Lung (tissue), 12 donors: Measurements from ENCODE around the gene GBE1. TPM values are rescaled to one million over a fixed set of nuclear protein-coding genes. Genes with fewer than 3 reads are reported as not detected.

Source experiments
- ATAC-seq: fragments of 200-7000 bp; cut with Tn5 transposase; one replicate; pipeline ENCODE4 v1.9.1; 2020; ENCODE audit warnings: moderate number of reproducible peaks; ENCODE audit not compliant: insufficient read depth, low FRiP score
- DNase-seq, 3 donors: peaks; one replicate each; pipeline ENCODE4 v3.0.0-alpha.2; 2013 to 2017
- H3K27ac ChIP-seq, 2 donors: one replicate each; pipeline ENCODE4 v1.5.1; 2013; ENCODE audit warnings: mild to moderate bottlenecking in 2 of 2, moderate library complexity in 2 of 2, control low read depth in 1 of 2, inconsistent platforms in 1 of 2, low read depth in 1 of 2, low read length in 1 of 2
- H3K27me3 ChIP-seq, 3 donors: one replicate each; pipeline ENCODE4 v1.5.1; 2013; ENCODE audit warnings: low read length in 2 of 3; ENCODE audit not compliant: control insufficient read depth in 3 of 3, insufficient read depth in 3 of 3
- H3K36me3 ChIP-seq, 4 donors: one replicate each; pipeline ENCODE4 v1.5.1; 2013; ENCODE audit warnings: low read length in 4 of 4, mild to moderate bottlenecking in 1 of 4, moderate library complexity in 1 of 4; ENCODE audit not compliant: control insufficient read depth in 4 of 4, insufficient read depth in 4 of 4
- H3K4me1 ChIP-seq, 5 donors: one replicate each; pipeline ENCODE4 v1.5.1; 2013; ENCODE audit warnings: low read length in 5 of 5, mild to moderate bottlenecking in 2 of 5, moderate library complexity in 1 of 5; ENCODE audit not compliant: control insufficient read depth in 5 of 5, insufficient read depth in 5 of 5
- H3K4me3 ChIP-seq: one replicate; pipeline ENCODE4 v1.5.1; 2013; ENCODE audit warnings: mild to moderate bottlenecking, control low read depth, moderate library complexity
- H3K9ac ChIP-seq, 2 donors: one replicate each; pipeline ENCODE4 v1.5.1; 2013; ENCODE audit warnings: low read length in 2 of 2, control low read depth in 1 of 2; ENCODE audit not compliant: insufficient read depth in 1 of 2
- H3K9me3 ChIP-seq, 4 donors: one replicate each; pipeline ENCODE4 v1.5.1; 2013; ENCODE audit warnings: low read length in 3 of 4, mild to moderate bottlenecking in 1 of 4, moderate library complexity in 1 of 4; ENCODE audit not compliant: control insufficient read depth in 4 of 4, insufficient read depth in 3 of 4
- WGBS, 2 donors: extraction: QIAGEN DNeasy Blood & Tissue Kit; methylation state at CpG; one replicate each; pipeline ENCODE4 v1.1.7; 2013; 5-methylcytosine and 5-hydroxymethylcytosine counted together
- polyA plus RNA-seq, 2 donors: library from polyadenylated mRNA; stranded (reverse); fragments of 200-250 nt; gene quantifications; one replicate each; pipeline ENCODE4 v1.2.1, GENCODE V29; 2013
- total RNA-seq, 2 donors: library from RNA; depleted of rRNA in 1 of 2; stranded (reverse); fragments of >200 nt in 1 of 2; gene quantifications; one replicate each; pipeline ENCODE4 v1.2.1, GENCODE V29; 2014 to 2021
- TF ChIP-seq, protein P1 (sequence below): IDR thresholded peaks from 2 replicates; pipeline ENCODE4 v1.5.1; 2012; ENCODE audit warnings: mild to moderate bottlenecking; ENCODE audit errors: control extremely low read depth, extremely low read depth
- donor health status: control.
- donor health status: control.
- donor health status: Bipolar disorder and iron deficiency.
- donor health status: healthy.
- donor health status: DM: yes; HTN: yes; CAD: no.

The GBE1 gene
- total and polyA plus RNA-seq, 4 donors: 10.5 to 39.1 (median 31.6) TPM

DNA sequence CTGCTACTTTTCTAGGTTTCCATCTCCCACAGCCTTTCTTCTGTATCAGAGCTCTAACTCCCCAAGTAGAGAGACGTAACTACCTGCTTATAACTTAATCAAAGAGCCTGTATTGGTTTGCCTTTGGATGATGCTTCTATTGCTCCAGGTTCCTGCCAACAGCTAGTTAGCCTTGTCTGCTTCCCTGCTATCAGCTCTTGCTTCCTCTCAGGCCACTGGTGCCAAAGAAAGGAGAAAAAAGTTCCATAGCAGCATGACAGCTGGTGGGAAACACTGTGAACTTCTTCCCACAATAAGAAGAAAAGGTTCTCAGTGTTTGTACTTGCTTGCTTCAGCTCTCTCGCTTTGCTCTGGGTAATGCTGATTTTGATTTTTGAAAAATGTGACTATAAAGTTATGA is 206.6 kb downstream of the GBE1 start:
- Histone ChIP-seq H3K36me3 (peaks cover 0 to 3% (median 0%) of the 10 kb centered on the region in 4 donors), H3K4me3 (no peak overlapping the region), H3K9me3 (no peaks in the 10 kb centered on the region), H3K27ac (peak overlapping the region in 1 of 2 donors; percentile 60), H3K27me3 (no peaks in the 10 kb centered on the region), H3K9ac (no peak overlapping the region), H3K4me1 (peaks cover 0 to 14% (median 11%) of the 10 kb centered on the region in 5 donors)
- DNase-seq: peak; percentile 66 to 91 (median 84)
- ATAC-seq: no peak
- WGBS, 2 donors: 57 to 77% methylated on average over 2 of the region's 2 CpGs
- TF ChIP-seq, protein P1, sequence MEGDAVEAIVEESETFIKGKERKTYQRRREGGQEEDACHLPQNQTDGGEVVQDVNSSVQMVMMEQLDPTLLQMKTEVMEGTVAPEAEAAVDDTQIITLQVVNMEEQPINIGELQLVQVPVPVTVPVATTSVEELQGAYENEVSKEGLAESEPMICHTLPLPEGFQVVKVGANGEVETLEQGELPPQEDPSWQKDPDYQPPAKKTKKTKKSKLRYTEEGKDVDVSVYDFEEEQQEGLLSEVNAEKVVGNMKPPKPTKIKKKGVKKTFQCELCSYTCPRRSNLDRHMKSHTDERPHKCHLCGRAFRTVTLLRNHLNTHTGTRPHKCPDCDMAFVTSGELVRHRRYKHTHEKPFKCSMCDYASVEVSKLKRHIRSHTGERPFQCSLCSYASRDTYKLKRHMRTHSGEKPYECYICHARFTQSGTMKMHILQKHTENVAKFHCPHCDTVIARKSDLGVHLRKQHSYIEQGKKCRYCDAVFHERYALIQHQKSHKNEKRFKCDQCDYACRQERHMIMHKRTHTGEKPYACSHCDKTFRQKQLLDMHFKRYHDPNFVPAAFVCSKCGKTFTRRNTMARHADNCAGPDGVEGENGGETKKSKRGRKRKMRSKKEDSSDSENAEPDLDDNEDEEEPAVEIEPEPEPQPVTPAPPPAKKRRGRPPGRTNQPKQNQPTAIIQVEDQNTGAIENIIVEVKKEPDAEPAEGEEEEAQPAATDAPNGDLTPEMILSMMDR: no peak

GRCh38 chr3:81554388-81554787 is 207.1 kb downstream of the GBE1 start:
- Histone ChIP-seq H3K9me3 (no peaks in the 10 kb centered on the region), H3K27ac (no peak overlapping the region), H3K4me1 (peaks cover 0 to 14% (median 11%) of the 10 kb centered on the region in 5 donors), H3K4me3 (no peak overlapping the region), H3K36me3 (peaks cover 0 to 3% (median 0%) of the 10 kb centered on the region in 4 donors), H3K9ac (no peak overlapping the region), H3K27me3 (no peaks in the 10 kb centered on the region)
- WGBS, 2 donors: 32 to 33% methylated on average over 1 of the region's 1 CpG
- no peak for ATAC-seq
- peak in 1 of 3 donors; percentile 61 for DNase-seq
- TF ChIP-seq, protein P1: no peak

GRCh38 chr3:81550415-81550814 is 211.0 kb downstream of the GBE1 start:
- H3K27ac ChIP-seq: no peak overlapping the region
- no peak for ATAC-seq
- peaks cover 0 to 14% (median 11%) of the 10 kb centered on the region in 5 donors for H3K4me1 ChIP-seq
- TF ChIP-seq, protein P1: no peak
- peaks cover 0 to 10% (median under 1%) of the 10 kb centered on the region in 4 donors for H3K36me3 ChIP-seq
- no peak overlapping the region for H3K9ac ChIP-seq
- no peak for DNase-seq
- peaks cover 0 to 4% (median 0%) of the 10 kb centered on the region in 4 donors for H3K9me3 ChIP-seq
- 94 to 97% methylated on average over 2 of the region's 2 CpGs for WGBS, 2 donors
- H3K27me3 ChIP-seq: no peaks in the 10 kb centered on the region
- H3K4me3 ChIP-seq: no peak overlapping the region

DNA sequence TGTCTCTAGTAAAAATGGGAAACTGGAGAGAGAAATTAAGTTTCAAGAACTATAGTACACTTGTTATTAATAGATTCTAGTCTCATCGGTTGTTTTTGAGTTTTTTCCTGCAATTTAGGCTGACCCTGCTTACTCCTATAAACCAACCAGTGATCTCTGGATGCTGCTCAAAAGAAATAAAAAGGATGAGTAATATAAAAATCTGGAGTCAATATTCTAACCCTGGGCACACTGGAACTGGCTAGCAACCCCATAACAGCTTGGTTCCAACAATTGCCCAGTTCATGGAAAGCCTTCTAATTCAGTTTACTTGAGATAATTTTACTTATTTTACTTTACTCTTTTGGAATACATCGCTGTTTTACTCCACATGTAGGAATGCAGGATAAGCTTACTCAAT is 211.6 kb downstream of the GBE1 start:
- Histone ChIP-seq H3K36me3 (peaks cover 0 to 14% (median 1%) of the 10 kb centered on the region in 4 donors), H3K27me3 (no peaks in the 10 kb centered on the region), H3K9me3 (peaks cover 0 to 4% (median 0%) of the 10 kb centered on the region in 4 donors), H3K27ac (no peak overlapping the region), H3K4me3 (no peak overlapping the region), H3K9ac (no peak overlapping the region), H3K4me1 (peaks cover 0 to 14% (median 7%) of the 10 kb centered on the region in 5 donors)
- ATAC-seq (no peak), DNase-seq (no peak)
- TF ChIP-seq, protein P1: no peak
- WGBS, 2 donors: 98 to 99% methylated on average over 2 of the region's 2 CpGs
